ENCODE measurements around the gene HOXB6.

- no peak for TF ChIP-seq CTCF (IDR thresholded peaks at IDR 0.05)
- no peak for TF ChIP-seq POLR2A (IDR thresholded peaks at IDR 0.05)
Observed at GRCh38 chr17:48568499-48569239, 36.1 kb downstream of the HOXB6 start.

Data from upper lobe of left lung (tissue), 4 donors.